Measurements from ENCODE around the gene SDHAF4. TPM values are rescaled to one million over a fixed set of nuclear protein-coding genes. Genes with fewer than 3 reads are reported as not detected.
"Not testable (repeated sequence)": the region's sequence is repeated elsewhere in the genome, so short reads cannot be mapped to it uniquely, and the experiment has no call there.

Gene SDHAF4
- total RNA-seq, 2 donors from 2014 or later: 3.0 to 7.3 TPM

DNA sequence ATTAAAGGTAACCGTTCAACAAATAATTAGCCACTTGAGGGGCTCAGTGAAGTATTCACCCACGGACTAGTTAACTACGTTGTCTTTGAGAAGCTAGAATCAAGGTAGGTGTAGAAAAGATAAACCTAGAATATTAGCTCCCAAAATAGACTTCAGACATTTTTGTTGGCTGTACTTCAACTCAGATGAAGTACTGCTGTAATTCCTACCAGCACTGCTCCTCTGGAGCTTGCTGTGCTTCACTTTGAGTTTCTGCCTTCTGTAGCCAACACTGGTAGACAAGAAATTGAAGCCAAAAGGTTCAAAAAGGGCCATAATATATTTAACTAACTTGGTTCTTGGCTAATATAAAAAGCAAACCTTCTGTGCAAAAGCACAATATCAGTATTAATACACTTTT lies 18.8 kb upstream of the SDHAF4 start:
- DNase-seq: no peak
- Histone ChIP-seq H3K4me1 (no peaks in the 10 kb centered on the region), H3K4me3 (no peak overlapping the region), H3K9me3 (no peaks in the 10 kb centered on the region), H3K36me3 (replicated peaks in 1 of 2; ENCODE audit: insufficient read depth in 1 of 2, low read depth in 2 of 2) (no peaks in the 10 kb centered on the region), H3K27ac (no peak overlapping the region), H3K27me3 (no peaks in the 10 kb centered on the region)
- intact Hi-C loops (cut with DNase I): no loop called here
- ATAC-seq: no peak
- TF ChIP-seq CTCF (IDR thresholded peaks at IDR 0.05): no peak
- no peak for TF ChIP-seq POLR2A (IDR thresholded peaks at IDR 0.05)
- 80 to 81% methylated on average over 3 of the region's 3 CpGs for WGBS, 2 donors

DNA sequence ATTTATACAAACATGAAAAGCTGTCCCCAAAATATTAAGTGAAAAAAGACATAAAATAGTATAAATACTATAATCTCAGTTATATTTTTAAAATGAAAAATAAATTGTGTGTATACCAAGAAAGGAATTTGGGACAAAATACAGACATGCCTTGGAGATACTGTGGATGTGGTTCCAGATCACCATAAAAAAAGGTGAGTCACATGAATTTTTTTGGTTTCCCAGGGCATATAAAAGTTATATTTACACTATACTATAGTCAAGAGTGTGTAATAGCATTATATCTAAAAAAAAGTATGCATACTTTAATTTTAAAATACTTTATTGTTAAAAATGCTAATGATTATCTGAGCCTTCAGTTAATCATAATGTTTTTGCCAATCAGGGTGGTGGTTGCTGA lies 17.4 kb upstream of the SDHAF4 start:
- no peaks in the 10 kb centered on the region for H3K4me1 ChIP-seq
- intact Hi-C loops (cut with DNase I): no loop called here
- no peaks in the 10 kb centered on the region for H3K9me3 ChIP-seq
- DNase-seq (no peak), ATAC-seq (no peak)
- H3K36me3 ChIP-seq (replicated peaks in 1 of 2; ENCODE audit: insufficient read depth in 1 of 2, low read depth in 2 of 2): no peaks in the 10 kb centered on the region
- H3K27me3 ChIP-seq: no peaks in the 10 kb centered on the region
- TF ChIP-seq CTCF (IDR thresholded peaks at IDR 0.05) (no peak), POLR2A (IDR thresholded peaks at IDR 0.05) (no peak)
- no peak overlapping the region for H3K4me3 ChIP-seq
- H3K27ac ChIP-seq: no peak overlapping the region

DNA sequence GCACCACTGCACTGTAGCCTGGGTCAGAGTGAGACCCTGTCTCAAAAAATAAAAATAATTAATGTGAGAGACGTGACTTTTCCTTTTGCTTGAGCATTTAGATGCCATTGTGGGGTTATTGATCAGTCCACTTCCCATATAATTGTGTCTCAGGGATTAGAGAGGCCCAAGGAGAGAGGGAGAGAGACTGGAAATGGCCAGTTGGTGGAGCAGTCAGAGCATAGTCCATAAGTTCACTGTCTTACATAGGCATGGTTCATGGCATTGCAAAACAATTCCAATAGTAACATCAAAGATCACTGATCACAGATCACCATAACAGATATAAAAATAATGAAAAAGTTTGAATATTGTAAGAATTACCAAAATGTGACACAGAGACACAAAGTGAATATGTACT lies 15.2 kb upstream of the SDHAF4 start:
- Histone ChIP-seq H3K4me3 (no peak overlapping the region), H3K27me3 (no peaks in the 10 kb centered on the region), H3K4me1 (no peaks in the 10 kb centered on the region), H3K36me3 (replicated peaks in 1 of 2; ENCODE audit: insufficient read depth in 1 of 2, low read depth in 2 of 2) (no peaks in the 10 kb centered on the region), H3K27ac (no peak overlapping the region), H3K9me3 (no peaks in the 10 kb centered on the region)
- TF ChIP-seq POLR2A (IDR thresholded peaks at IDR 0.05) (no peak), CTCF (IDR thresholded peaks at IDR 0.05) (peak in 2 of 7 experiments; percentile 18 to 26)
- DNase-seq (no peak), ATAC-seq (peak; percentile 35)
- intact Hi-C loops (cut with DNase I): no loop called here
- 70 to 78% methylated on average over 1 of the region's 1 CpG for WGBS, 2 donors

- intact Hi-C loops (cut with DNase I); H3K9me3 ChIP-seq; H3K27me3 ChIP-seq; H3K36me3 ChIP-seq (replicated peaks in 1 of 2; ENCODE audit: insufficient read depth in 1 of 2, low read depth in 2 of 2); H3K4me1 ChIP-seq; DNase-seq; H3K4me3 ChIP-seq; H3K27ac ChIP-seq; ATAC-seq: not testable (repeated sequence)
- 92 to 96% methylated on average over 13 of the region's 13 CpGs for WGBS, 2 donors
These were observed 14.3 kb upstream of the SDHAF4 start for GRCh38 chr6:70552286-70552940.

DNA sequence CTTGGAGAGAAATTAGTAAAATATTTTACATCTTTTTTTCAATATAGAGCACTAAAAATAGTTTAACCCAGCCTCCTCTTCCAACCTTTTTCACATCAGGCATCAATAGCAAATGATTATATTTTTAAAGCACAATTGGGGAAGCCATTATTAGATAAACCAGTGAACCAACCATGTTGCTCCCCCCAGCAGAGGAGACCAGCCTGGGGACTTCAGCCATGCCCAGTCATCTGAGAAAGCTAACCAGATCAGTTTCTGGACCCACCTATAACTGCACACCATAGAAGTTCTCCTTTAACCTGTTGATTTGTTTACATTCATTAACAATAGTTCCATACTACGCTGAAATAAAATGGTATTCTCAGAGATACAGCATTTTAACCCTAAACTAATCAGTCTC lies 13.8 kb upstream of the SDHAF4 start:
- intact Hi-C loops (cut with DNase I): no loop called here
- no peak overlapping the region for H3K4me3 ChIP-seq
- TF ChIP-seq CTCF (IDR thresholded peaks at IDR 0.05) (no peak), POLR2A (IDR thresholded peaks at IDR 0.05) (no peak)
- ATAC-seq: no peak
- H3K27ac ChIP-seq: no peak overlapping the region
- H3K9me3 ChIP-seq: no peaks in the 10 kb centered on the region
- 68 to 82% methylated on average over 1 of the region's 1 CpG for WGBS, 2 donors
- H3K4me1 ChIP-seq: no peaks in the 10 kb centered on the region
- no peak for DNase-seq
- no peaks in the 10 kb centered on the region for H3K27me3 ChIP-seq
- no peaks in the 10 kb centered on the region for H3K36me3 ChIP-seq (replicated peaks in 1 of 2; ENCODE audit: insufficient read depth in 1 of 2, low read depth in 2 of 2)

All from body of pancreas (tissue), 4 donors.